Spleen (tissue), 7 donors: ENCODE results near the gene RGS17.

ENCODE experiments used
- POLR2A ChIP-seq, 3 donors: fragments of 450-650 bp; IDR thresholded peaks; one replicate each; pipeline ENCODE4 v1.5.1; 2017; ENCODE audit warnings: antibody characterized with exemption in 3 of 3, mild to moderate bottlenecking in 1 of 3
- POLR2AphosphoS5 ChIP-seq, 3 donors: sonication (generic); formaldehyde crosslinking; IDR thresholded peaks; one replicate each; pipeline ENCODE4 v1.5.1; 2017; ENCODE audit warnings: antibody characterized with exemption in 3 of 3
- TF ChIP-seq, protein P1 (sequence below), 11 experiments: fragments of 200-600 bp in 7 of 11; fragments of 450-650 bp in 4 of 11; sonication (generic) in 4 of 11; IDR thresholded peaks in 8 of 11; conservative IDR thresholded peaks in 3 of 11; 1 replicate in 7 of 11; 2 replicates in 4 of 11; pipeline versions ENCODE4 v1.4.0 to v1.8.0; 2016 to 2021; ENCODE audit warnings: antibody characterized with exemption in 11 of 11, inconsistent platforms in 4 of 11, mild to moderate bottlenecking in 1 of 11
- donor health status: DM: no; HTN: no; CAD: no; lungs with moderate emphysema.
- donor health status: DM: no; HTN: no; CAD: no.
- donor health status: DM: no; HTN: no; CAD: no.

DNA sequence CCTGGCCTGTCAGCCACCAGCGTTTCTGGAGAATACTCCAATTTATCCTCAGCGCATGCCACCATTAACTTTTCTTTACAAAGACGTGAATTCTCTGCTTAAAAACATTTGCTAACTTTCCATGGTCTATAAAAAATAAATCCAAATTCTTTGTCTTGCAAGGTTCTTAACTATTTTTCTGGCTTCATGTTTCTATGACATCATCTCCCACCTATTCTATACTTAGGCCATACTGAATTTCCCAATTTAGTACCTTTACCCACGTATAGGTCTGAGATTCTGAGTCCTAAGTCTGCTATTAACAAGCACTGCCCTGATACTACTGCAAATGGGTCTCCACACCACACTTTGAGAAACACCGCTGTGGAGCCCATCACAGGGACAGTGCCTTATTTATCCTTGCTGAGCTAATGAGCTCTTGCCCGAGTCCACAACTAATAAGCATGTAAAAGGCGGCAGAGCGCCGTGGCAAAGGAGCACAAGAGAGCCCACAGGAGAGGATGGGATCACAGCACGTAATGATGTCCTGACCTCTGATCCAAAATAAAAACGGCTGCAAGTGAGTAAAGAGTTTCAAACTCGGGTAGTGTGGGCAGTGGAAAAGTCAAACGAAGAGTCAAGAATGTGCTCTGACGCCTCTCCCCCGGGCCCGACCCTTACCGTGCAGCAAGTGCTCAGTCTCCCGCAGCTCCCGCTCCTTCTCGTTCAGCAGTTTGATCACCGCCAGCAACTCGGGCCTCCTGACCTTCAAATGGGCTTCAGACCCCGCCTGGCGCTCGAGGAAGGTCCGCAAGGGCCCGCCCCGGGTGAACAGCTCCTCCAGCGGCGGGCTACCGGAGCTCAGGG, 129.1 kb downstream of the RGS17 start:
- TF ChIP-seq POLR2A (IDR thresholded peaks at IDR 0.05) (no peak), POLR2AphosphoS5 (IDR thresholded peaks at IDR 0.05) (no peak)
- TF ChIP-seq, protein P1, sequence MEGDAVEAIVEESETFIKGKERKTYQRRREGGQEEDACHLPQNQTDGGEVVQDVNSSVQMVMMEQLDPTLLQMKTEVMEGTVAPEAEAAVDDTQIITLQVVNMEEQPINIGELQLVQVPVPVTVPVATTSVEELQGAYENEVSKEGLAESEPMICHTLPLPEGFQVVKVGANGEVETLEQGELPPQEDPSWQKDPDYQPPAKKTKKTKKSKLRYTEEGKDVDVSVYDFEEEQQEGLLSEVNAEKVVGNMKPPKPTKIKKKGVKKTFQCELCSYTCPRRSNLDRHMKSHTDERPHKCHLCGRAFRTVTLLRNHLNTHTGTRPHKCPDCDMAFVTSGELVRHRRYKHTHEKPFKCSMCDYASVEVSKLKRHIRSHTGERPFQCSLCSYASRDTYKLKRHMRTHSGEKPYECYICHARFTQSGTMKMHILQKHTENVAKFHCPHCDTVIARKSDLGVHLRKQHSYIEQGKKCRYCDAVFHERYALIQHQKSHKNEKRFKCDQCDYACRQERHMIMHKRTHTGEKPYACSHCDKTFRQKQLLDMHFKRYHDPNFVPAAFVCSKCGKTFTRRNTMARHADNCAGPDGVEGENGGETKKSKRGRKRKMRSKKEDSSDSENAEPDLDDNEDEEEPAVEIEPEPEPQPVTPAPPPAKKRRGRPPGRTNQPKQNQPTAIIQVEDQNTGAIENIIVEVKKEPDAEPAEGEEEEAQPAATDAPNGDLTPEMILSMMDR (IDR thresholded peaks at IDR 0.05 in 8 of 11, conservative IDR thresholded peaks at IDR 0.05 in 3 of 11) = no peak
